GM10847 (cell line): ENCODE data around the gene TMEM98.

ENCODE experiments used
- POLR2A ChIP-seq: IDR thresholded peaks from 2 replicates; pipeline ENCODE4 v1.6.1; 2011; ENCODE audit not compliant: insufficient read length; ENCODE audit errors: extremely low read depth

TMEM98 gene

DNA sequence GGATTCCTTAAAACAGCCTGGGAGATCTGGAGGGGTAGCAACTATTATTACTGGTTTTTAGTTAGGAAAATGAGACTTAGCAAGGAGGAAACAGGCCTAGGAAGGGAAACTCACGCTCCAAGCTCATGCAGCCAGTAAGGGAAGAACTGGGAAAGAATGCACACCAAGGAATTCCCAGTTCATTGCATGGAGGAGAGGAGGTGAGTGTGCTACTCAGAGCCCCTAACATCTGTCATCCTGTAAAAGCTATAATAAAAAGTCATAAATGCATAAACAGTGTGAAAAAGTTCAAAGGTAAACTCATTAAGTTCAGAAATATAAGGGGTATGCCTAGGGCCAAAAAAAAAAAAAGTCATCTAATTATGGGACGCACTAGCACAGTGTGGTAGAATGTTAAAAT, 25.9 kb downstream of the TMEM98 start:
- TF ChIP-seq POLR2A: no peak

DNA sequence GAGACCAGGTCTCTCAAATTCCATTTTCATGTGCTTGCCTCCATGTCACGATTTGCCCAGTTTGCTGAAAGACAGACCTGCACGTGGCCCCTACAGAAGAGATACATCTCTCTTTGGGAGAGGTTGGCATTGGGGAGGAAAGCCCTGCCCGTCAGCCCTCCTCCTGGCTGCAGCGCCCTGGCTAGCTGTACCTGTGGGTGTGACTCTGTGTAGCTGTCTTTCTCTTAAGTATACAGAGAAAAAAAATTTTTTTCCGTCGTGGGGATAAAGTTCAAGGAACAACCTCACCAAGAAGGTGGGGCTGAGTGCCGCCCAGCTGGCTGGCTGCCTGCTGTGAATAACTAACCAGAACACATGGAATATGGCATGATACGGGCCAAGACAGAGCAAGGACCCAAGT, 26.5 kb downstream of the TMEM98 start:
- TF ChIP-seq POLR2A: no peak

DNA sequence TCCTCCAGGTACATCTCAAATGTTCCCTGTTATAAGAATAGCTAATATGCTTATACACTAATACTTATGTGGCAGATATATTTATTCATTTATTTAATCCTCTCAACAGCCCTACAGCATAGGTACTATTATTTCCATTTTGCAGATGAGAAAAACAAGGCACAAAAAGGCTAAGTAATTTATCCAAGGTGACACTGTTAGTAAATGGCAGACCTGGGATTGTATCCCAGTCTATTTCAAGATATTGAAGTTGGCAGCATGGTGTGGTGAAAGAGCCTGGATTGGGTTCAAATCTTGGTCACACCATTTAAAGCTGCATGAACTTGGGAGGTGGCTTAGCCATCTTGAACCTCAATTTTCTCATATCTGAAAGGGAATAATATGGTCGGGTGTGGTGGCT, 27.2 kb downstream of the TMEM98 start:
- TF ChIP-seq POLR2A: no peak

DNA sequence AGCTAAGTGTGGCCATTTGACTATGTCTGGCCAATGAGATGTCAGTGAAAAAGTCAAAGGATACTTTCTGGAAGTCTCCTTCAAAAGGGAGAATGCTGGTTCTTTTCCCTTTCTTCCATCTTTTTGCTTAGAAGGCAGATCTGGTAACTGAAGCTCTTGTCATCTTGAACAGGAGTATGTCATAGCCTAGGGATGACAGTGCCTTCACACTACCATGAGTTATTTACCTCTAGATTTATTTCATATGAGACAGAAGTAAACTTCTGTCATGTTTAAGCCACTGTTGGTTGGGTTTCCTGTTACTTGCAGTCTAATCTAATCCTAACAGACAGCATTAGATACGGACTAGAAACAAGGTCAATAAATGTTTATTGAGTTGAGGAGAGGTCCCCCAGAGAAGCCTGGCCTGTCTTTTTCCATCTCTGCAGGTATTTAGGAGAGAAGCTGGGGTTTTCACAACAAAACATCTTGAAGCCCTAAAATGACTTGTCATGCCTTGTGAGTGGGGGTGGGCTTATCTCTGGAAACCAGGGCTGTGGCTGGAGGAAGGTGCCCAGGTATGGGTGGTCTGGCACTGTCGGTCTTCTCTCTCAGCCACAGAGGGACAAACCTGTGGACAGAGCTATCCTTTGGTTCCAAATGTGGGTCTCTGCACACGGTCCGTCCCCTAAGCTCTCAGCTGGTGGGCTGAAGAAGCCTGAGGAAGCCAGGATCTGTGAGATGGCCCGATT, 28.5 kb downstream of the TMEM98 start:
- no peak for TF ChIP-seq POLR2A

DNA sequence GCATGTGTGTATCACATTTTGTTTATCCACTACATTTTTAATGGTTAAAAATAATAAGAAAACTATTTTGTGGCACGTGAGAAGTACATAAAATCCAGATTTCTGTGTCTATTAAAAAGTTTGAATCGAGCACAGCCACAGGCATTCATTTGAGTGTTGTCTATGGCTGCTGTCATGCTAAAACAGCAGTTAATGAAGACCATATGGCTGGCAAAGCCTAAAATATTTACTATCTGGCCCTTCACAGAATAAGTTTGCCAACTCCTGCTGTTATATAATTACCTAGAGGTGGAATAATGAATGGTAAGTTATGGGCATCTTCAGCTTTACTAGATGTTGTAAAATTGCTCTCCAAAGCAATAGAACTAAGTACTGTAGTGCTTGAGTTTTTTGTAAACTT, 30.5 kb downstream of the TMEM98 start:
- TF ChIP-seq POLR2A: no peak

- no peak for TF ChIP-seq POLR2A
These were observed 32.9 kb downstream of the TMEM98 start for GRCh38 chr17:32960815-32961214.

- TF ChIP-seq POLR2A: no peak
These were observed 34.4 kb downstream of the TMEM98 start for GRCh38 chr17:32962320-32962711.

DNA sequence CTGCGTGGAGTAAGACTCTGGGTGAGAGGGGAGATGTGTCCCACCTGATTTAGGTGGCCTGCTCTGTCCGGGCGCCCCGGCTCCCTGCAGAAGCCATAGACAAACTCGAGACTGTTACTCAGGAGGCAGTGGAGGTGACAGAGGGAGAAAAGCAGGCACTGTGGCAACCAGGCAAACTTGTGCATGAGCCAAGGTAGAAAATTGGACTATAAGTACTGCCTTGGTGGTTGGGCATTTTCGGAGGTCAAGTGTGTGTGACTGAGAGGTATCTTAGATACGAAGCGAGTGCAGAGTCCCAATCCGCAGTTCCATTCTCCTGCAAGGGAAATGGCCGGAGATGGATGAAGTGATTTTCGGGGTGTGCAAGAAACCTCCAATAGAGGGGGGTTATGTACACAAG, 36.6 kb downstream of the TMEM98 start:
- no peak for TF ChIP-seq POLR2A

DNA sequence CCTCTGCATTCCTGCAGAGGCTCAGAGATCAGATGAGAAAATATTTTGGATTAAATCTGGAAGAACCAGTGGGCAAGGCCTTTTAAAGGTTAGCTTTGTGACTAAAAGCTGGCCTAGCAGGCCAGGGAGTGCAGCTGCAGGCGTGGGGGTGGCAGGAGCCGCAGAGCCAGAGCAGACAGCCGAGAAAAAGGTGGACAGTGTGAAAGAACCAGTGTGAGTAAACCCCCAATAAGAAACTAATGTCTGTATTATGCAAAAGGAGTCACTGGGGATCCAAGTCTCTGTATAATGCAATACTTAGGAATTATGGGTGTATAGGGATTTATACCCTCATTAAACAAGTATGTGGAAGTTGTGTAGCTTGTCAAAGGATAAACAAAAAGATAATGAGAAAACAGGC, 42.3 kb downstream of the TMEM98 start:
- TF ChIP-seq POLR2A: no peak

- TF ChIP-seq POLR2A: no peak
These were observed 43.2 kb downstream of the TMEM98 start for GRCh38 chr17:32971171-32971570.

DNA sequence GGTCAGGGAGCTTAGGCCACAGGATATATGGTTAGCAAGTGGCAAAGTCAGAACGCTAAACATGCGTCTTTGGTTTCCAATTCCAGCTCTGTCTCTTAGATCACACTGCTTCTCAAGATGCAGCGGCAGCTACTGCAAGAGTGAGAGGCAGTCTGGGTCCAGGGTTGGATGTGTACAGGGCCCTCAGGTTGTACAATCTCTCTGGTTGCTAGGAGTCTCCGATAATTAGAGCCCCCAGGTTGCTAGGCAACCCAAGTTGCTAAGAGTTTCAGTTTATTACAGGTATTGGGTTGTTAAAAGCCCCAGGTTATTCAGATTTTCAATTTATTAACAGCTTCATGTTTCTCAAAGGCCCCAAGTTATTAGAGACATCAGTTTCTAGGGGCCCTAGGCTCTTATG, 48.2 kb downstream of the TMEM98 start:
- TF ChIP-seq POLR2A: no peak

- TF ChIP-seq POLR2A: no peak
These were observed 48.7 kb downstream of the TMEM98 start for GRCh38 chr17:32976605-32977004.

- no peak for TF ChIP-seq POLR2A
These were observed 52.3 kb downstream of the TMEM98 start for GRCh38 chr17:32980230-32980629.

DNA sequence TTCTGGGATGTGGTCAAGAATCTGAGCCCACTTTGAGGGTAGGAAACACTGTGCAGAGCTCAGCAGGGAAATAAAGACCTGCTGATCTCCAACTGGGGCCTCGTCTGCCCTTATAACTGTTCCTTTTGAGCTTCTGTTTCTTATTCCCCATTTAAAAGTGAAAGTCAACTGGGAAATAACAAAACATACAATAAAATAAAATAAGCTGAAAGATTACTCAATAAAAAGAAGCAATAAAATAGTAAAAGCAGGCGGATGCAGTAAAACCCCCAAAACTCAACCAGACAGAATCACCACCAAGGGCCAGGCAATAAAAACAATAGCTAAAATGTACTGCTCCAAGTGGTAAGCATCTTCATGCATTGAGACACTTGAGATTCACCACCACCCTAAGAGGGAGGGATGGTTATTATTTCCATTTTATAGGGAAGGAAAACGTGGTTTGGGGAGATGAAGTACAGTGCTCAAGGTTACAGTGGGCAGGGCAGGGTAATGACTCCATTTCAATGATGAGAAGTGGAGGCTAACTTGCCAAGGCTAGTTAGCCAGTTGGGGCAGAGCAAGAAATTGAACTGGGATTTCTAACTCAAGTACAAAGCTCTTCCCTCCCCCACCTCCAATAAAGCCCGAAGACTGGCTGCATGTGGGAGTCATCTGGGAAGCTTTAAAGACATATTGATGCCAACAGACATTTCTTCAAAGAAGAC, 57.2 kb downstream of the TMEM98 start:
- TF ChIP-seq POLR2A: no peak

GRCh38 chr17:32988481-32989101, 60.6 kb downstream of the TMEM98 start:
- no peak for TF ChIP-seq POLR2A

DNA sequence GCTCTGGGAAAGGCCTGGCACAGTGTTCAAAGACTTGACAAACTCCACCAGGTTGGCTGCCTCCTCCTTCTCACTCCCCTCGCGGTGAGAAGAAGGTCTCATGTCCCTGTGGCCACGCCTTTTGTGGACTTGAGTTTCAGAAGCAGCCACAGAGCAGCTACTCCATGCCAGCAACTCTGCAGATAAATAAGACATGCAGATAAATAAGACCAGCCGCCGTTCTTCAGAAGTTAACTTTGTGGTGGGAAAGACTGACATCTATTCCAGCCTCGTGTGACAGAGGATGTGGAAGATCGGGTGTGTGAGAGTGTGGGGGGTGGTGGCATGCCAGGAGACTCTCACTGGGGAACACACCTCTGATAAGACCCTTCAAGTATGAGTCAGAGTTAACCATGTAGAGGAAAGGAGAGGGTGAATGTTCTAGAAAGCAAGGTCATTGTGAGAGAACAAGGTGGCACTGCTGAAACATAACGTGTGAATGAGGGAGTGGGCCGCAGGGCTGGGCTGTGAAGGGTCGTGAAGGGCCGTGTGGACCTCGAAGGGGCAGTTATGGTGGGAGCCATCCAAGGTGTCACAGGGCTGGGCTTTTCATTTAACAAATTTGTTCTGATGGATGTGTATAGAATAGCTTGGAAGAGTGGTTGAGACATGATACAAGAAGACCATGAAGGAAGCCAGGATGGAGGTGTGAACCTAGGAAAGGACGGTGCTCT, 64.5 kb downstream of the TMEM98 start:
- no peak for TF ChIP-seq POLR2A
